T-cell (primary cell): Measurements from ENCODE around the gene MIB1. TPM values are rescaled to one million over a fixed set of nuclear protein-coding genes. Genes with fewer than 3 reads are reported as not detected.

Experiments
- ATAC-seq, 4 experiments: fragments of 200-7000 bp in 3 of 4; fragments of 150-1000 bp in 1 of 4; cut with Tn5 transposase; replicated peaks in 1 of 4; 1 replicate in 3 of 4; 2 replicates in 1 of 4; pipeline ENCODE4 v1.10.0; 2021; ENCODE audit warnings: moderate library complexity in 3 of 4, mild to moderate bottlenecking in 2 of 4, moderate number of reproducible peaks in 1 of 4
- CTCF ChIA-PET, 2 donors: fragments of 300-600 bp; sonication (Branson Sonifier 250); formaldehyde crosslinking; loops; one replicate each; lab custom pipeline; 2022; ENCODE audit warnings: antibody characterized with exemption in 2 of 2; lab: Charles Lee
- POLR2A ChIA-PET, 2 donors: fragments of 300-600 bp; sonication (Branson Sonifier 250); formaldehyde crosslinking; loops; one replicate each; lab custom pipeline; 2022; ENCODE audit warnings: antibody characterized with exemption in 2 of 2; lab: Charles Lee
- DNase-seq, 35 experiments: peaks; one replicate each; pipeline versions ENCODE4 v3.0.0 to v3.0.0-alpha.2; 2013 to 2023
- H3K27ac ChIP-seq: one replicate; pipeline ENCODE4 v1.5.1; 2013; ENCODE audit warnings: low read length
- H3K27me3 ChIP-seq, 2 experiments: replicated peaks in 1 of 2; 1 replicate in 1 of 2; 2 replicates in 1 of 2; pipeline versions ENCODE4 v1.6.1 to v1.7.0; 2013; ENCODE audit warnings: low read length in 1 of 2, mixed read lengths in 1 of 2; ENCODE audit not compliant: control insufficient read depth in 2 of 2, insufficient read depth in 2 of 2; ENCODE audit errors: extremely low read depth in 1 of 2
- H3K36me3 ChIP-seq, 2 donors: 1 replicate in 1 of 2; 2 replicates in 1 of 2; pipeline versions ENCODE4 v1.6.1 to v1.7.0; 2013; ENCODE audit warnings: low read length in 1 of 2; ENCODE audit not compliant: control insufficient read depth in 2 of 2, insufficient read depth in 1 of 2; ENCODE audit errors: extremely low read depth in 1 of 2
- H3K4me1 ChIP-seq, 2 experiments: 1 replicate in 1 of 2; 2 replicates in 1 of 2; pipeline versions ENCODE4 v1.6.1 to v1.7.0; 2013; ENCODE audit warnings: low read length in 2 of 2, mixed read lengths in 1 of 2; ENCODE audit not compliant: insufficient read depth in 2 of 2, control insufficient read depth in 1 of 2; ENCODE audit errors: extremely low read depth in 1 of 2
- H3K4me3 ChIP-seq, 2 donors: 1 replicate in 1 of 2; 2 replicates in 1 of 2; pipeline versions ENCODE4 v1.5.1 to v1.7.0; 2013; ENCODE audit warnings: mild to moderate bottlenecking in 2 of 2, low read length in 1 of 2, moderate library complexity in 1 of 2; ENCODE audit not compliant: control insufficient read depth in 1 of 2; ENCODE audit errors: extremely low read depth in 1 of 2
- H3K9me3 ChIP-seq: 2 replicates; pipeline ENCODE4 v1.7.0; 2013
- H3K27ac Mint-ChIP-seq, 2 donors: one replicate each; pipeline ENCODE4 v1.8.0; 2020 to 2021; ENCODE audit warnings: mild to moderate bottlenecking in 2 of 2, mixed read lengths in 2 of 2
- H3K27me3 Mint-ChIP-seq, 2 donors: one replicate each; pipeline ENCODE4 v1.8.0; 2021 to 2022; ENCODE audit warnings: mixed read lengths in 2 of 2
- H3K36me3 Mint-ChIP-seq: one replicate; pipeline ENCODE4 v1.8.0; 2021; ENCODE audit warnings: mixed read lengths
- H3K4me1 Mint-ChIP-seq, 3 donors: one replicate each; pipeline ENCODE4 v1.8.0; 2020 to 2022; ENCODE audit warnings: mixed read lengths in 3 of 3, mild to moderate bottlenecking in 1 of 3
- H3K4me3 Mint-ChIP-seq, 3 donors: one replicate each; pipeline ENCODE4 v1.8.0; 2020 to 2022; ENCODE audit warnings: mild to moderate bottlenecking in 3 of 3, mixed read lengths in 3 of 3, moderate library complexity in 3 of 3
- H3K9me3 Mint-ChIP-seq, 3 donors: one replicate each; pipeline ENCODE4 v1.8.0; 2020 to 2022; ENCODE audit warnings: mixed read lengths in 3 of 3
- WGBS: methylation state at CpG from one replicate; pipeline ENCODE4 v1.1.5; 2013; ENCODE audit warnings: missing lambda C conversion rate; ENCODE audit not compliant: insufficient coverage; 5-methylcytosine and 5-hydroxymethylcytosine counted together
- total RNA-seq, 35 experiments: library from RNA in 6 of 35; stranded (reverse) in 6 of 35; fragments of 120-200 nt in 1 of 35; gene quantifications; one replicate each; pipeline versions ENCODE4 v1.2.1 to v1.2.4 and lab custom pipeline; 2013 to 2026

The MIB1 gene
- total RNA-seq, 5 donors from 2014 or later (not counting 1 experiment from before 2014, with no cell fraction given) = 23.5 to 46.1 (median 34.3) TPM

GRCh38 chr18:21815101-21815500 lies 74.5 kb downstream of the MIB1 start:
- no peak for DNase-seq
- Histone ChIP-seq H3K27ac (no peak overlapping the region), H3K27me3 (no peaks in the 10 kb centered on the region), H3K4me3 (no peak overlapping the region), H3K36me3 (peaks cover 13 to 29% of the 10 kb centered on the region in 2 donors), H3K4me1 (no peaks in the 10 kb centered on the region), H3K9me3 (no peaks in the 10 kb centered on the region)
- Mint-ChIP-seq H3K27ac (no peak overlapping the region), H3K27me3 (no peaks in the 10 kb centered on the region), H3K4me3 (no peak overlapping the region), H3K9me3 (no peaks in the 10 kb centered on the region), H3K36me3 (peaks cover 61% of the 10 kb centered on the region), H3K4me1 (no peaks in the 10 kb centered on the region)
- ChIA-PET CTCF (no interaction called here), POLR2A (interaction anchor here in 1 of 2 donors (0.6 kb wide), 1 partner anchor 1324 kb away, joined by 5 read pairs; no protein-coding TSS in a partner anchor)
- no peak for ATAC-seq
- 100% methylated on average over 2 of the region's 2 CpGs for WGBS

- H3K27me3 Mint-ChIP-seq = no peaks in the 10 kb centered on the region
- no CpG with 5 or more reads among the region's 2 CpGs for WGBS
- Histone ChIP-seq H3K4me1 (no peaks in the 10 kb centered on the region), H3K36me3 (peaks cover 13 to 22% of the 10 kb centered on the region in 2 donors), H3K27me3 (no peaks in the 10 kb centered on the region), H3K27ac (no peak overlapping the region), H3K9me3 (no peaks in the 10 kb centered on the region), H3K4me3 (no peak overlapping the region)
- H3K9me3 Mint-ChIP-seq = no peaks in the 10 kb centered on the region
- ChIA-PET CTCF (interaction anchor here (0.5 to 0.6 kb wide), 3 partner anchors 10 to 35 kb away, joined by 3 read pairs; no protein-coding TSS in a partner anchor), POLR2A (no interaction called here)
- H3K4me3 Mint-ChIP-seq = no peak overlapping the region
- no peak for ATAC-seq
- peaks cover 0 to 8% (median 0%) of the 10 kb centered on the region in 3 donors for H3K4me1 Mint-ChIP-seq
- no peak overlapping the region for H3K27ac Mint-ChIP-seq
- peak in 1 of 35 experiments; percentile 3 for DNase-seq
- H3K36me3 Mint-ChIP-seq = peaks cover 57% of the 10 kb centered on the region
Measured at GRCh38 chr18:21820033-21820810, 79.6 kb downstream of the MIB1 start.

- POLR2A ChIA-PET = interaction anchor here in 1 of 2 donors (0.6 kb wide), 1 partner anchor 13 kb away, joined by 4 read pairs; no protein-coding TSS in a partner anchor
- no peaks in the 10 kb centered on the region for H3K4me1 ChIP-seq
- CTCF ChIA-PET = interaction anchor here in 1 of 2 donors (0.6 kb wide), 2 partner anchors 10 to 36 kb away, joined by 3 read pairs; no protein-coding TSS in a partner anchor
Measured at GRCh38 chr18:21820811-21821143, 80.2 kb downstream of the MIB1 start.

GRCh38 chr18:21823848-21824247 lies 83.3 kb downstream of the MIB1 start:
- ATAC-seq = no peak
- DNase-seq = no peak
- Mint-ChIP-seq H3K27me3 (no peaks in the 10 kb centered on the region), H3K4me1 (peaks cover 0 to 8% (median 0%) of the 10 kb centered on the region in 3 donors), H3K27ac (no peak overlapping the region), H3K36me3 (peaks cover 30% of the 10 kb centered on the region), H3K4me3 (no peak overlapping the region), H3K9me3 (no peaks in the 10 kb centered on the region)
- ChIA-PET POLR2A (no interaction called here), CTCF (no interaction called here)
- Histone ChIP-seq H3K4me1 (no peaks in the 10 kb centered on the region), H3K27me3 (no peaks in the 10 kb centered on the region), H3K4me3 (no peak overlapping the region), H3K27ac (no peak overlapping the region), H3K36me3 (peaks cover 0 to 4% of the 10 kb centered on the region in 2 donors), H3K9me3 (no peaks in the 10 kb centered on the region)
- WGBS = no CpG with 5 or more reads among the region's 3 CpGs

More at GRCh38 chr18:21820811-21821143, 80.2 kb downstream of the MIB1 start:
- no CpG with 5 or more reads among the region's 1 CpG for WGBS
- H3K36me3 ChIP-seq = peaks cover 13 to 17% of the 10 kb centered on the region in 2 donors
- H3K9me3 ChIP-seq = no peaks in the 10 kb centered on the region
- H3K9me3 Mint-ChIP-seq = no peaks in the 10 kb centered on the region
- H3K27me3 Mint-ChIP-seq = no peaks in the 10 kb centered on the region
- no peak overlapping the region for H3K4me3 ChIP-seq
- H3K36me3 Mint-ChIP-seq = peaks cover 53% of the 10 kb centered on the region
- ATAC-seq (no peak), DNase-seq (no peak)
- H3K27me3 ChIP-seq = no peaks in the 10 kb centered on the region
- H3K4me3 Mint-ChIP-seq = no peak overlapping the region
- no peak overlapping the region for H3K27ac Mint-ChIP-seq
- H3K27ac ChIP-seq = no peak overlapping the region
- H3K4me1 Mint-ChIP-seq = peaks cover 0 to 8% (median 0%) of the 10 kb centered on the region in 3 donors

- WGBS = no CpG with 5 or more reads among the region's 3 CpGs
- H3K36me3 ChIP-seq = no peaks in the 10 kb centered on the region
- Mint-ChIP-seq H3K27me3 (no peaks in the 10 kb centered on the region), H3K36me3 (peaks cover 17% of the 10 kb centered on the region), H3K4me1 (peaks cover 0 to 7% (median 0%) of the 10 kb centered on the region in 3 donors), H3K9me3 (no peaks in the 10 kb centered on the region), H3K4me3 (no peak overlapping the region), H3K27ac (no peak overlapping the region)
- H3K9me3 ChIP-seq = no peaks in the 10 kb centered on the region
- no peaks in the 10 kb centered on the region for H3K4me1 ChIP-seq
- POLR2A ChIA-PET = interaction anchor here in 1 of 2 donors (0.6 to 0.8 kb wide), 2 partner anchors 10 to 134 kb away, joined by 3 to 5 read pairs; no protein-coding TSS in a partner anchor
- H3K4me3 ChIP-seq = no peak overlapping the region
- no peaks in the 10 kb centered on the region for H3K27me3 ChIP-seq
- DNase-seq (no peak), ATAC-seq (no peak)
- CTCF ChIA-PET = interaction anchor here in 1 of 2 donors (0.5 kb wide), 2 partner anchors 32 to 195 kb away, joined by 5 to 7 read pairs; no protein-coding TSS in a partner anchor
- H3K27ac ChIP-seq = no peak overlapping the region
Measured at GRCh38 chr18:21826196-21826595, 85.6 kb downstream of the MIB1 start.

GRCh38 chr18:21826641-21827302 lies 86.2 kb downstream of the MIB1 start:
- 100% methylated on average over 1 of the region's 4 CpGs for WGBS
- Mint-ChIP-seq H3K4me1 (peaks cover 0 to under 1% (median 0%) of the 10 kb centered on the region in 3 donors), H3K36me3 (peaks cover 13% of the 10 kb centered on the region), H3K4me3 (no peak overlapping the region), H3K9me3 (no peaks in the 10 kb centered on the region), H3K27me3 (no peaks in the 10 kb centered on the region), H3K27ac (no peak overlapping the region)
- H3K36me3 ChIP-seq = no peaks in the 10 kb centered on the region
- CTCF ChIA-PET = interaction anchor here in 1 of 2 donors (0.5 kb wide), 1 partner anchor 33 kb away, joined by 7 read pairs; no protein-coding TSS in a partner anchor
- DNase-seq = no peak
- no peak overlapping the region for H3K27ac ChIP-seq
- POLR2A ChIA-PET = no interaction called here
- ATAC-seq = no peak
- no peaks in the 10 kb centered on the region for H3K27me3 ChIP-seq
- H3K9me3 ChIP-seq = no peaks in the 10 kb centered on the region
- no peak overlapping the region for H3K4me3 ChIP-seq
- H3K4me1 ChIP-seq = no peaks in the 10 kb centered on the region
